Measurements from ENCODE around the gene VSIG2.
A peak's percentile ranks its signal among the peaks of the same experiment; 100 is the strongest.

Gene VSIG2

GRCh38 chr11:124728134-124728533 lies 23.9 kb downstream of the VSIG2 start:
- no peak for TF ChIP-seq CTCF (conservative IDR thresholded peaks at IDR 0.05; ENCODE audit: low read length)
- DNase-seq (ENCODE audit: low read depth), result no peak
- H3K4me3 ChIP-seq (ENCODE audit: low read length), result no peak overlapping the region

GRCh38 chr11:124727474-124727873 lies 24.6 kb downstream of the VSIG2 start:
- no peak for DNase-seq (ENCODE audit: low read depth)
- no peak for TF ChIP-seq CTCF (conservative IDR thresholded peaks at IDR 0.05; ENCODE audit: low read length)
- H3K4me3 ChIP-seq (ENCODE audit: low read length), result no peak overlapping the region

- DNase-seq (ENCODE audit: low read depth), result peak; percentile 36
- TF ChIP-seq CTCF (conservative IDR thresholded peaks at IDR 0.05; ENCODE audit: low read length), result no peak
- no peak overlapping the region for H3K4me3 ChIP-seq (ENCODE audit: low read length)
Observed at GRCh38 chr11:124725719-124726105, 26.3 kb downstream of the VSIG2 start.

- H3K4me3 ChIP-seq (ENCODE audit: low read length), result no peak overlapping the region
- no peak for DNase-seq (ENCODE audit: low read depth)
- TF ChIP-seq CTCF (conservative IDR thresholded peaks at IDR 0.05; ENCODE audit: low read length), result no peak
Observed at GRCh38 chr11:124724979-124725718, 26.9 kb downstream of the VSIG2 start.

GRCh38 chr11:124722176-124722575 lies 29.9 kb downstream of the VSIG2 start:
- no peak overlapping the region for H3K4me3 ChIP-seq (ENCODE audit: low read length)
- DNase-seq (ENCODE audit: low read depth), result no peak
- TF ChIP-seq CTCF (conservative IDR thresholded peaks at IDR 0.05; ENCODE audit: low read length), result no peak

GRCh38 chr11:124719534-124719933 lies 32.5 kb downstream of the VSIG2 start:
- no peak for DNase-seq (ENCODE audit: low read depth)
- TF ChIP-seq CTCF (conservative IDR thresholded peaks at IDR 0.05; ENCODE audit: low read length), result no peak
- no peak overlapping the region for H3K4me3 ChIP-seq (ENCODE audit: low read length)

- no peak for DNase-seq (ENCODE audit: low read depth)
- no peak for TF ChIP-seq CTCF (conservative IDR thresholded peaks at IDR 0.05; ENCODE audit: low read length)
- H3K4me3 ChIP-seq (ENCODE audit: low read length), result no peak overlapping the region
Observed at GRCh38 chr11:124718801-124719200, 33.3 kb downstream of the VSIG2 start.
